Urinary bladder (tissue), 4 donors: ENCODE measurements around the gene NDC1. TPM values are rescaled to one million over a fixed set of nuclear protein-coding genes. Genes with fewer than 3 reads are reported as not detected.
"Not testable (repeated sequence)": the region's sequence is repeated elsewhere in the genome, so short reads cannot be mapped to it uniquely, and the experiment has no call there.

Source experiments
- DNase-seq: peaks from one replicate; pipeline ENCODE4 v3.0.0-alpha.2; 2015; ENCODE audit errors: extremely low spot score
- H3K27ac ChIP-seq: one replicate; pipeline ENCODE4 v1.5.1; 2013; ENCODE audit warnings: low read depth, mild to moderate bottlenecking, moderate library complexity
- H3K36me3 ChIP-seq: one replicate; pipeline ENCODE4 v1.6.1; 2013; ENCODE audit warnings: mild to moderate bottlenecking, moderate library complexity; ENCODE audit not compliant: insufficient read depth
- H3K4me1 ChIP-seq: one replicate; pipeline ENCODE4 v1.6.1; 2013; ENCODE audit warnings: mild to moderate bottlenecking, moderate library complexity; ENCODE audit not compliant: insufficient read depth
- H3K4me3 ChIP-seq: one replicate; pipeline ENCODE4 v1.5.1; 2013; ENCODE audit warnings: low read depth, low read length
- WGBS: extraction: QIAGEN DNeasy Blood & Tissue Kit; methylation state at CpG from one replicate; pipeline ENCODE4 v1.1.7; 2013; 5-methylcytosine and 5-hydroxymethylcytosine counted together
- polyA plus RNA-seq: library from polyadenylated mRNA; stranded (reverse); fragments of 200-250 nt; gene quantifications from one replicate; pipeline ENCODE4 v1.2.3, GENCODE V29; 2013
- total RNA-seq: library from RNA; depleted of rRNA; stranded (reverse); fragments of >200 nt; gene quantifications from one replicate; pipeline ENCODE4 v1.2.3, GENCODE V29; 2014
- donor health status: healthy with polysubstance abuse.
- donor health status: healthy.

NDC1 gene
- total and polyA plus RNA-seq, 2 donors, result 6.6 to 28.7 TPM

- H3K27ac ChIP-seq, result no peak overlapping the region
- no peak for DNase-seq
- H3K36me3 ChIP-seq, result no peaks in the 10 kb centered on the region
- H3K4me3 ChIP-seq, result no peak overlapping the region
- no peaks in the 10 kb centered on the region for H3K4me1 ChIP-seq
- WGBS, result 94% methylated on average over 1 of the region's 1 CpG
These were observed 68.9 kb downstream of the NDC1 start for GRCh38 chr1:53769184-53769583.

GRCh38 chr1:53766831-53767405 is 71.2 kb downstream of the NDC1 start:
- H3K4me1 ChIP-seq, result no peaks in the 10 kb centered on the region
- no peaks in the 10 kb centered on the region for H3K36me3 ChIP-seq
- DNase-seq, result no peak
- no peak overlapping the region for H3K27ac ChIP-seq
- WGBS, result 42% methylated on average over 3 of the region's 3 CpGs
- H3K4me3 ChIP-seq, result no peak overlapping the region

- Histone ChIP-seq H3K27ac (no peak overlapping the region), H3K4me3 (no peak overlapping the region), H3K4me1 (no peaks in the 10 kb centered on the region), H3K36me3 (no peaks in the 10 kb centered on the region)
- 84% methylated on average over 3 of the region's 3 CpGs for WGBS
- DNase-seq, result no peak
These were observed 71.8 kb downstream of the NDC1 start for GRCh38 chr1:53766194-53766742.

- no peaks in the 10 kb centered on the region for H3K36me3 ChIP-seq
- no peaks in the 10 kb centered on the region for H3K4me1 ChIP-seq
- H3K27ac ChIP-seq, result no peak overlapping the region
- 77% methylated on average over 1 of the region's 1 CpG for WGBS
- DNase-seq, result no peak
- H3K4me3 ChIP-seq, result no peak overlapping the region
These were observed 72.4 kb downstream of the NDC1 start for GRCh38 chr1:53765657-53766056.

- 95% methylated on average over 2 of the region's 2 CpGs for WGBS
- Histone ChIP-seq H3K4me3 (no peak overlapping the region), H3K4me1 (no peaks in the 10 kb centered on the region), H3K36me3 (no peaks in the 10 kb centered on the region), H3K27ac (no peak overlapping the region)
- DNase-seq, result no peak
These were observed 74.2 kb downstream of the NDC1 start for GRCh38 chr1:53763911-53764310.

GRCh38 chr1:53763461-53763860 is 74.6 kb downstream of the NDC1 start:
- Histone ChIP-seq H3K27ac (no peak overlapping the region), H3K4me1 (no peaks in the 10 kb centered on the region), H3K36me3 (no peaks in the 10 kb centered on the region), H3K4me3 (no peak overlapping the region)
- DNase-seq, result no peak
- WGBS, result 93% methylated on average over 4 of the region's 4 CpGs

GRCh38 chr1:53760497-53760896 is 77.6 kb downstream of the NDC1 start:
- WGBS, result 78% methylated on average over 7 of the region's 7 CpGs
- not testable (repeated sequence) for H3K36me3 ChIP-seq, H3K4me3 ChIP-seq, H3K4me1 ChIP-seq, H3K27ac ChIP-seq, DNase-seq

GRCh38 chr1:53755874-53756273 is 82.2 kb downstream of the NDC1 start:
- no peaks in the 10 kb centered on the region for H3K36me3 ChIP-seq
- DNase-seq, result no peak
- no peak overlapping the region for H3K4me3 ChIP-seq
- H3K27ac ChIP-seq, result no peak overlapping the region
- no peaks in the 10 kb centered on the region for H3K4me1 ChIP-seq
- 62% methylated on average over 5 of the region's 5 CpGs for WGBS

GRCh38 chr1:53754484-53755312 is 83.4 kb downstream of the NDC1 start:
- Histone ChIP-seq H3K4me3 (no peak overlapping the region), H3K27ac (no peak overlapping the region), H3K36me3 (no peaks in the 10 kb centered on the region), H3K4me1 (no peaks in the 10 kb centered on the region)
- 53% methylated on average over 6 of the region's 6 CpGs for WGBS
- no peak for DNase-seq

- H3K36me3 ChIP-seq, result no peaks in the 10 kb centered on the region
- no peak overlapping the region for H3K27ac ChIP-seq
- no peak overlapping the region for H3K4me3 ChIP-seq
- DNase-seq, result no peak
- WGBS, result 97% methylated on average over 6 of the region's 6 CpGs
- H3K4me1 ChIP-seq, result no peaks in the 10 kb centered on the region
These were observed 85.8 kb downstream of the NDC1 start for GRCh38 chr1:53752281-53752680.

GRCh38 chr1:53747841-53748240 is 90.3 kb downstream of the NDC1 start:
- H3K4me1 ChIP-seq, result no peaks in the 10 kb centered on the region
- H3K27ac ChIP-seq, result no peak overlapping the region
- no peak overlapping the region for H3K4me3 ChIP-seq
- DNase-seq, result no peak
- 90% methylated on average over 8 of the region's 8 CpGs for WGBS
- H3K36me3 ChIP-seq, result no peaks in the 10 kb centered on the region

- no peak for DNase-seq
- Histone ChIP-seq H3K4me1 (no peaks in the 10 kb centered on the region), H3K4me3 (no peak overlapping the region), H3K36me3 (no peaks in the 10 kb centered on the region), H3K27ac (no peak overlapping the region)
- 82% methylated on average over 8 of the region's 8 CpGs for WGBS
These were observed 97.4 kb downstream of the NDC1 start for GRCh38 chr1:53740621-53741105.

- Histone ChIP-seq H3K36me3 (no peaks in the 10 kb centered on the region), H3K4me3 (peak within 1 kb of the TSS; percentile 59), H3K27ac (no peak within 1 kb of the TSS), H3K4me1 (no peaks in the 10 kb centered on the region)
- DNase-seq, result no peak
- under 1% methylated on average over 72 of the region's 73 CpGs for WGBS
These were observed 98.9 kb downstream of the NDC1 start, which contains the start of gene GLIS1 for GRCh38 chr1:53739109-53739681. GLIS1 (minus strand) TSS chr1:53739164; CDS start chr1:53738064, 1,100 bp downstream.
